ENCODE measurements around the gene ATXN10.

GRCh38 chr22:45832180-45832579 lies 160.5 kb downstream of the ATXN10 start:
- TF ChIP-seq CTCF (conservative IDR thresholded peaks at IDR 0.05; ENCODE audit: low read length) (peak; percentile 34), EZH2phosphoT487 (IDR thresholded peaks at IDR 0.05; ENCODE audit: borderline replicate concordance) (no peak)
